ENCODE data around the gene OSBPL5.

GRCh38 chr11:3171931-3172560 is 6.9 kb upstream of the OSBPL5 start:
- TF ChIP-seq CTCF (IDR thresholded peaks at IDR 0.05), result no peak
- no peak for TF ChIP-seq POLR2A (IDR thresholded peaks at IDR 0.05)

All from heart left ventricle (tissue), 13 donors.